Bronchial epithelial cell (primary cell): ENCODE measurements around the gene ZNF783. TPM values are rescaled to one million over a fixed set of nuclear protein-coding genes. Genes with fewer than 3 reads are reported as not detected.
A peak's percentile ranks its signal among the peaks of the same experiment; 100 is the strongest.
"Not testable (repeated sequence)": the region's sequence is repeated elsewhere in the genome, so short reads cannot be mapped to it uniquely, and the experiment has no call there.

Experiments
- DNase-seq: peaks from one replicate; pipeline ENCODE4 v3.0.0-alpha.2; 2010; ENCODE audit warnings: low read depth
- FAIRE-seq: peaks from 2 replicates; lab custom pipeline; 2011; peaks lifted over from hg19 to GRCh38; lab: Jason Lieb, UNC
- H3K27me3 ChIP-seq: 2 replicates; pipeline ENCODE4 v1.5.1; 2011; ENCODE audit warnings: low read length; ENCODE audit not compliant: control insufficient read depth, insufficient read depth
- H3K36me3 ChIP-seq: 2 replicates; pipeline ENCODE4 v1.5.1; 2011; ENCODE audit warnings: low read length; ENCODE audit not compliant: control insufficient read depth, insufficient read depth
- H3K4me3 ChIP-seq: 2 replicates; pipeline ENCODE4 v1.5.1; 2011; ENCODE audit warnings: mild to moderate bottlenecking, low read depth, low read length, control low read depth
- CTCF ChIP-seq: IDR thresholded peaks from 2 replicates; pipeline ENCODE4 v1.5.1; 2011; ENCODE audit warnings: mild to moderate bottlenecking, moderate library complexity, low read length, control low read depth, inconsistent platforms; ENCODE audit not compliant: insufficient read depth, severe bottlenecking
- total RNA-seq: library from RNA; depleted of rRNA; stranded (reverse); fragments of >200 nt; gene quantifications from 2 replicates; pipeline ENCODE4 v1.2.1, GENCODE V29; 2014

Gene ZNF783
- total RNA-seq, 1 donor from 2014 or later = 11.3 TPM

DNA sequence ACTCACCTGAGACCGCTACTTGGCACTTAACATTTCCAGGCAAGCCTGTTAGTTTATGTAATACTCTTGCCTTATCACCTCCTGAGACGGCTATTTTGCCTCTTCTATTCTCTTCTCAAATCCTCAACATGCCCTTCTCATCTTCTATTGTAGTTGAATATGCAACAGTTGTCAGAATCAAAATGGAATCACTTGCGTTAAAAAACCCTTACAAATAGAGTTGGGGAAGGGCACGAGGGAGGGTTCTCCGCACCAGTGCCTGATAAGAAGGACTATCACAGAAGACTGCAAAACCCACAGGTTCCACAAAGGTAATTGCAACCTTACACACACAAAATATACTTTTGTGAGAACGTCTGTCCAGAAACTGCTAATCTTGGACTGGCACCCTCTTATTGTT lies 57.4 kb downstream of the ZNF783 start:
- DNase-seq (no peak), FAIRE-seq (peak; percentile 47)
- no peak for TF ChIP-seq CTCF
- Histone ChIP-seq H3K27me3 (no peaks in the 10 kb centered on the region), H3K4me3 (no peak overlapping the region), H3K36me3 (no peaks in the 10 kb centered on the region)

- no peak overlapping the region for H3K4me3 ChIP-seq
- DNase-seq (no peak), FAIRE-seq (no peak)
- no peaks in the 10 kb centered on the region for H3K36me3 ChIP-seq
- H3K27me3 ChIP-seq = no peaks in the 10 kb centered on the region
- TF ChIP-seq CTCF = no peak
These were observed 58.5 kb downstream of the ZNF783 start for GRCh38 chr7:149320313-149321124.

DNA sequence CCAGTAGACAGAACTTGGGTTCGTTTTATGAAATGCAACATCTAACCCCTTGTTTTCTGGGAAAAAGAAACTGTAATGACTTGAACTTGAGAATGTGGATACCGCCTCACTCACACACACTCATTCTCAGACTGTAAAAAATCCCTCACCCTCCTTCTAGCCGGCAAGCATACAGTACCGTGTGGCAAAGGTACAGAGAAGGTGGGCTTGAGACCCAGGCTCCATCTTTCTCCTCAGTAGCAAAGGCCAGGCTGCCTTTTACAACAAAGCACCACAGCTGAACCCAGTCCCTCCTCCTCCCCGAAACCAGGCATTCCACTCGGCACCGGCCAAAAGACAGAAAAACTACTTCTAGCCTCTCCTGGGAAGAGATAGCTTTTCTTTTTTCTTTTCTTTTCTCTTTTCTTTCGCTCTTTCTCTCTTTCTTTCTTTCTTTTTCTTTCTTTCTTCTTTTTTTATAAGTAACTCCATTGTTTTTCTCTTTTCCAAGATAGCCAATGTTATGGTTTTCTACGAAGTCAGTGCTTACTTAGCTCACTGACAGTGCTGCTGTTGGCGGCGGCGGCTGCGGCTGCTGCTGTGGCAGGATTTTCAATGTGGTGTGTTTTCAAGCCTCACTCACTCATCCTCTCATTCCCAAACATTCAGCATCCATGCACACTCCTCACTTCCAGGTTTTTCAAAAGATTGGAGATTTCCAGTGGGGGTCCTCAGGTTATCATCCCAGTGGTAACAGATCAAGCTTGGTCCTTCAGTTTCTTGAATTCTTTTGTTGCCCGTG lies 59.3 kb downstream of the ZNF783 start:
- FAIRE-seq, H3K4me3 ChIP-seq: not testable (repeated sequence)

GRCh38 chr7:149321978-149322541 lies 60.1 kb downstream of the ZNF783 start:
- H3K36me3 ChIP-seq = no peaks in the 10 kb centered on the region
- H3K4me3 ChIP-seq = peak overlapping the region; percentile 10
- no peak for TF ChIP-seq CTCF
- FAIRE-seq (no peak), DNase-seq (no peak)
- no peaks in the 10 kb centered on the region for H3K27me3 ChIP-seq

More for the DNA sequence above, 59.3 kb downstream of the ZNF783 start:
- not testable (repeated sequence) for H3K36me3 ChIP-seq, H3K27me3 ChIP-seq, DNase-seq

DNA sequence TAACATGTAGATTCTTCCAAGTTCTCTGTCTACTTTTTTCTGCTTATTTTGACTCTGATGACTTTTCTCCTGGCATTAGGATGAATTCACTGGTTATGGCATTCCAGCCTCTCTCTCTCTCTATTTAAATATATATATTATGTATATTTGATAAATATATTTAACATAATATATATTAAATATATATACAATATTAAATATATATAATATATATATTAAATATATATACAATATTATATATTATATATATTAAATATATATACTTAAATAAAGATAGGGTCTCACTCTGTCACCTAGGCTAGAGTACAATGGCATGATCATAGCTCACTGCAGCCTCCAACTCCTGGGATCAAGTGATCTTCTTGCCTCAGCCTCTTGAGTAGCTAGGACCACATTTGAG lies 60.7 kb downstream of the ZNF783 start:
- Histone ChIP-seq H3K4me3 (no peak overlapping the region), H3K27me3 (no peaks in the 10 kb centered on the region)
- FAIRE-seq = no peak

More for the DNA sequence above, 60.7 kb downstream of the ZNF783 start:
- no peak for TF ChIP-seq CTCF
- DNase-seq = no peak
- H3K36me3 ChIP-seq = no peaks in the 10 kb centered on the region
